ENCODE measurements around the gene GRAMD1B.

GRCh38 chr11:123645286-123645975, 215.4 kb downstream of the GRAMD1B start:
- TF ChIP-seq SP1 (IDR thresholded peaks at IDR 0.05) (no peak), TAF1 (conservative IDR thresholded peaks at IDR 0.05) (no peak), CTCF (IDR thresholded peaks at IDR 0.05; ENCODE audit: low read depth, low read length, missing input control) (no peak), GABPA (IDR thresholded peaks at IDR 0.05 in 1 of 2, conservative IDR thresholded peaks at IDR 0.05 in 1 of 2) (no peak), JUND (IDR thresholded peaks at IDR 0.05) (no peak), ATF3 (IDR thresholded peaks at IDR 0.05) (no peak), RAD21 (IDR thresholded peaks at IDR 0.05) (no peak), REST (IDR thresholded peaks at IDR 0.05) (no peak), EGR1 (IDR thresholded peaks at IDR 0.05; ENCODE audit: low read depth in 2 of 2) (no peak), ZBTB33 (IDR thresholded peaks at IDR 0.05) (no peak), MAX (IDR thresholded peaks at IDR 0.05) (no peak), YY1 (IDR thresholded peaks at IDR 0.05) (no peak)

Measured in liver (tissue), 3 donors.